Keratinocyte (primary cell): ENCODE results near the gene ROR2. TPM values are rescaled to one million over a fixed set of nuclear protein-coding genes. Genes with fewer than 3 reads are reported as not detected.

Source experiments
- DNase-seq: peaks from one replicate; pipeline ENCODE4 v3.0.0-alpha.2; 2011; ENCODE audit warnings: low read depth, missing footprints, low spot score
- FAIRE-seq: peaks from 2 replicates; lab custom pipeline; 2011; peaks lifted over from hg19 to GRCh38; lab: Jason Lieb, UNC
- H2AFZ ChIP-seq: 2 replicates; pipeline ENCODE4 v1.6.0; 2012; ENCODE audit warnings: low read length, control low read depth, inconsistent platforms; ENCODE audit not compliant: control insufficient read depth
- H3K27ac ChIP-seq: 2 replicates; pipeline ENCODE4 v1.5.1; 2011; ENCODE audit warnings: low read length; ENCODE audit not compliant: control insufficient read depth, insufficient read depth
- H3K27me3 ChIP-seq: 3 replicates; pipeline ENCODE4 v1.6.0; 2011; ENCODE audit warnings: low read length; ENCODE audit not compliant: control insufficient read depth, insufficient read depth; ENCODE audit errors: extremely low read depth
- H3K36me3 ChIP-seq, 2 experiments: 2 replicates in 1 of 2; 3 replicates in 1 of 2; pipeline ENCODE4 v1.5.1; 2011; ENCODE audit warnings: low read length in 2 of 2, mild to moderate bottlenecking in 1 of 2; ENCODE audit not compliant: control insufficient read depth in 2 of 2, insufficient read depth in 2 of 2; ENCODE audit errors: extremely low read depth in 1 of 2
- H3K4me1 ChIP-seq: 3 replicates; pipeline ENCODE4 v1.5.1; 2011; ENCODE audit warnings: low read length; ENCODE audit not compliant: control insufficient read depth, insufficient read depth; ENCODE audit errors: extremely low read depth
- H3K4me2 ChIP-seq: 3 replicates; pipeline ENCODE4 v1.6.0; 2011; ENCODE audit warnings: low read depth, low read length; ENCODE audit not compliant: control insufficient read depth, insufficient read depth; ENCODE audit errors: extremely low read depth
- H3K4me3 ChIP-seq, 3 experiments: fragments of 200-600 bp in 1 of 3; sonication (generic) in 1 of 3; 2 replicates in 2 of 3; 3 replicates in 1 of 3; pipeline ENCODE4 v1.5.1; 2011 to 2016; ENCODE audit warnings: low read length in 3 of 3, mild to moderate bottlenecking in 3 of 3, control low read depth in 2 of 3, inconsistent platforms in 1 of 3, low read depth in 1 of 3, mixed read lengths in 1 of 3, mixed run types in 1 of 3, moderate library complexity in 1 of 3; ENCODE audit not compliant: control insufficient read depth in 2 of 3, insufficient read depth in 2 of 3; ENCODE audit errors: extremely low read depth in 1 of 3
- H3K79me2 ChIP-seq: 2 replicates; pipeline ENCODE4 v1.6.0; 2012; ENCODE audit warnings: low read length; ENCODE audit not compliant: control insufficient read depth, insufficient read depth
- H3K9ac ChIP-seq: 3 replicates; pipeline ENCODE4 v1.6.0; 2011; ENCODE audit warnings: low read length; ENCODE audit not compliant: control insufficient read depth, insufficient read depth; ENCODE audit errors: extremely low read depth
- H3K9me1 ChIP-seq: 3 replicates; pipeline ENCODE4 v1.6.0; 2011; ENCODE audit warnings: low read length; ENCODE audit not compliant: control insufficient read depth, insufficient read depth; ENCODE audit errors: extremely low read depth
- H3K9me3 ChIP-seq: 2 replicates; pipeline ENCODE4 v1.5.1; 2012; ENCODE audit warnings: low read depth, low read length; ENCODE audit not compliant: control insufficient read depth
- H4K20me1 ChIP-seq: 3 replicates; pipeline ENCODE4 v1.6.0; 2011; ENCODE audit warnings: low read length; ENCODE audit not compliant: control insufficient read depth, insufficient read depth; ENCODE audit errors: extremely low read depth
- EZH2 ChIP-seq: IDR thresholded peaks from one replicate; pipeline ENCODE4 v1.6.1; 2012; ENCODE audit warnings: inconsistent platforms, mild to moderate bottlenecking, low read length, moderate library complexity
- dilution Hi-C: fragments of 300-500 bp; cut with MboI; formaldehyde crosslinking; loops from one replicate; pipeline ENCODE4 v1.7.0; 2020; ENCODE audit warnings: low sequenced_read_pairs; ENCODE audit not compliant: extremely low pct_ligation_motif_present
- polyA plus RNA-seq, 5 experiments: library from polyadenylated mRNA; depleted of rRNA in 3 of 5; stranded (reverse) in 3 of 5; stranded (forward) in 1 of 5; unstranded in 1 of 5; fragments of >200 nt; gene quantifications; 1 replicate in 1 of 5; 2 replicates in 3 of 5; 3 replicates in 1 of 5; pipeline versions ENCODE4 v1.2.1 to v1.2.3, GENCODE V29; 2011 to 2012; ENCODE audit warnings: missing spikeins in 2 of 5, low read depth in 1 of 5, low replicate concordance in 1 of 5
- TF ChIP-seq, protein P1 (sequence below), 3 experiments: IDR thresholded peaks in 1 of 3; conservative IDR thresholded peaks in 1 of 3; optimal IDR thresholded peaks in 1 of 3; 2 replicates in 2 of 3; 3 replicates in 1 of 3; pipeline versions ENCODE3 to v1.5.1; 2011; ENCODE audit warnings: low read length in 3 of 3, mild to moderate bottlenecking in 3 of 3, moderate library complexity in 2 of 3, control low read depth in 1 of 3, inconsistent platforms in 1 of 3; ENCODE audit not compliant: insufficient read depth in 2 of 3; ENCODE audit errors: extremely low read depth in 1 of 3

The ROR2 gene
- polyA plus RNA-seq, 1 donor (not counting 4 experiments of a cell fraction or from before 2014, with no cell fraction given): 0.22 TPM

DNA sequence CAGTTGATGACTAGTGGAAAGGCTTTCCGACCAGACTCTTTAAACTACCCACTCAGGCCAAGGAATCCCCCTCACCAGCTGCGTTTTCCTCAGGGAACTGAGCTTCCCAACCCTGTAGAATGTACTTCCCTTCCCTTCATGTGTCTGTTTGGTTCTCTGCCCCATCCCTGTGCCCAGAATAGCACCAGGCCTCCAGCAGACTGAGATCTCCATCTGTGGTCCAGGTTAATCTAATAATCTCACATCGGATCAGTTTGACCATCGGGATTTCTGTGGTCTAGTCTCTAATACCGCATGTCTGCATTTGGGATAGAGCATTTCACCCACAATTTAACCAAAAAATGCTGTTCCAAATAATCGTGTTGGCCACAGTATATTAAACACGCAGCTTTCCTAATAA is 237.2 kb downstream of the ROR2 start:
- DNase-seq (no peak), FAIRE-seq (no peak)
- Histone ChIP-seq H3K36me3 (no peaks in the 10 kb centered on the region), H3K79me2 (no peaks in the 10 kb centered on the region), H3K27me3 (peaks cover 10% of the 10 kb centered on the region), H3K9ac (no peak overlapping the region), H4K20me1 (no peaks in the 10 kb centered on the region), H3K9me1 (no peaks in the 10 kb centered on the region), H3K4me1 (no peaks in the 10 kb centered on the region), H3K27ac (no peak overlapping the region), H3K9me3 (no peaks in the 10 kb centered on the region), H3K4me3 (no peak overlapping the region), H2AFZ (no peak overlapping the region), H3K4me2 (no peak overlapping the region)
- dilution Hi-C loops: no loop called here
- TF ChIP-seq, protein P1, sequence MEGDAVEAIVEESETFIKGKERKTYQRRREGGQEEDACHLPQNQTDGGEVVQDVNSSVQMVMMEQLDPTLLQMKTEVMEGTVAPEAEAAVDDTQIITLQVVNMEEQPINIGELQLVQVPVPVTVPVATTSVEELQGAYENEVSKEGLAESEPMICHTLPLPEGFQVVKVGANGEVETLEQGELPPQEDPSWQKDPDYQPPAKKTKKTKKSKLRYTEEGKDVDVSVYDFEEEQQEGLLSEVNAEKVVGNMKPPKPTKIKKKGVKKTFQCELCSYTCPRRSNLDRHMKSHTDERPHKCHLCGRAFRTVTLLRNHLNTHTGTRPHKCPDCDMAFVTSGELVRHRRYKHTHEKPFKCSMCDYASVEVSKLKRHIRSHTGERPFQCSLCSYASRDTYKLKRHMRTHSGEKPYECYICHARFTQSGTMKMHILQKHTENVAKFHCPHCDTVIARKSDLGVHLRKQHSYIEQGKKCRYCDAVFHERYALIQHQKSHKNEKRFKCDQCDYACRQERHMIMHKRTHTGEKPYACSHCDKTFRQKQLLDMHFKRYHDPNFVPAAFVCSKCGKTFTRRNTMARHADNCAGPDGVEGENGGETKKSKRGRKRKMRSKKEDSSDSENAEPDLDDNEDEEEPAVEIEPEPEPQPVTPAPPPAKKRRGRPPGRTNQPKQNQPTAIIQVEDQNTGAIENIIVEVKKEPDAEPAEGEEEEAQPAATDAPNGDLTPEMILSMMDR (optimal IDR thresholded peaks at IDR 0.05 in 1 of 3, IDR thresholded peaks at IDR 0.05 in 1 of 3, conservative IDR thresholded peaks at IDR 0.05 in 1 of 3; ENCODE audit: extremely low read depth in 1 of 3, insufficient read depth in 2 of 3, low read length in 3 of 3): no peak

DNA sequence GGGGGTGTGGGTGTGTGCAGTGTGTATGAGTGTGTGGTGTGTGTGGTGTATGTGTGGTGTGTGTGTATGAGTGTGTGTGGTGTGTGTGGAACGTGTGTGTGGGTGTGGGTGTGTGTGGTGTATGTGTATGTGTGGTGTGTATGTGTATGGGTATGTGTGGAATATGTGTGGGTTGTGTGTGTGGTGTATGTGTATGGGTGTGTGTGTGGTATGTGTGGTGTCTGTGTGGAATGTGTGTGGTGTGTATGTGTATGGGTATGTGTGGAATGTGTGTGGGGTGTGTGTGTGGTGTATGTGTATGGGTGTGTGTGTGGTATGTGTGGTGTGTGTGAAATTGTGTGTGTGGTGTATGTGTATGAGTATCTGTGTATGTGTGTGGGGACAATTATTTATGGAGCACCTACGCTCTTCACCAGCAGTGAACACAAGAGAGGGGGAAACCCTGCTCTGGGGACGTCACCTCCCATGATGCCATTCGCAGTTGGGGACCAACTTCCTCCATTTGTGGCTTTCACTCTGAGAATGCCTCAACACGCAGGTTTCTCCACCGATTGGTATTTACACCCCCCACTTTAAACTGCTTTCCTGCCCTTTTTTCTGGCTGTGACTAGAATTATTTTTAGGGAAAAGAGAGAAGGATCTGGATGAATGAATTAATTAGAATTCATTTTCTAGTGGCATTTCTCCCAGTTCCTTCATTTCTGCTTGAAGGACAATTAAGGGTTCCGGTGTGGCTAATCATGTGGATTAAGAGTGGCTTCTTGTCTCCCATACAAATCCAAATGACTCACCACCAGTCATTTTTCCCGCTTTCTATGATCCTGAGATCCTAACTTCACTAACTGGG is 238.1 kb downstream of the ROR2 start:
- Histone ChIP-seq H3K36me3 (no peaks in the 10 kb centered on the region), H3K27ac (no peak overlapping the region), H4K20me1 (no peaks in the 10 kb centered on the region), H3K79me2 (no peaks in the 10 kb centered on the region), H3K4me1 (no peaks in the 10 kb centered on the region), H3K9ac (no peak overlapping the region), H3K4me3 (no peak overlapping the region), H2AFZ (no peak overlapping the region), H3K27me3 (peaks cover 10% of the 10 kb centered on the region), H3K9me1 (no peaks in the 10 kb centered on the region), H3K9me3 (no peaks in the 10 kb centered on the region), H3K4me2 (no peak overlapping the region)
- FAIRE-seq (peak; percentile 26), DNase-seq (peak; percentile 17)
- dilution Hi-C loops: no loop called here
- no peak for TF ChIP-seq EZH2
- TF ChIP-seq, protein P1 (optimal IDR thresholded peaks at IDR 0.05 in 1 of 3, IDR thresholded peaks at IDR 0.05 in 1 of 3, conservative IDR thresholded peaks at IDR 0.05 in 1 of 3; ENCODE audit: extremely low read depth in 1 of 3, insufficient read depth in 2 of 3, low read length in 3 of 3): no peak
